Smooth muscle cell (in vitro differentiated cells): ENCODE data around the gene KIF18A. TPM values are rescaled to one million over a fixed set of nuclear protein-coding genes. Genes with fewer than 3 reads are reported as not detected.

ENCODE experiments used
- DNase-seq: peaks from one replicate; lab custom pipeline; 2025; ENCODE audit not compliant: unreplicated experiment; lab: John Stamatoyannopoulos, UW
- H2AFZ ChIP-seq: fragments of 200-600 bp; sonication (generic); 2 replicates; pipeline ENCODE4 v1.6.0; 2016; ENCODE audit warnings: antibody characterized with exemption, low read depth, mild to moderate bottlenecking
- H3F3A ChIP-seq: fragments of 200-600 bp; sonication (generic); 2 replicates; pipeline ENCODE4 v1.6.0; 2017; ENCODE audit warnings: antibody characterized with exemption, low read depth
- H3K27ac ChIP-seq: fragments of 200-600 bp; sonication (generic); 2 replicates; pipeline ENCODE4 v1.5.1; 2016; ENCODE audit warnings: low read depth, mild to moderate bottlenecking
- H3K27me3 ChIP-seq: fragments of 200-600 bp; sonication (generic); 2 replicates; pipeline ENCODE4 v1.6.1; 2016; ENCODE audit warnings: low read depth, mild to moderate bottlenecking
- H3K36me3 ChIP-seq: fragments of 200-600 bp; sonication (generic); 2 replicates; pipeline ENCODE4 v1.5.1; 2016; ENCODE audit warnings: low read depth
- H3K4me1 ChIP-seq: fragments of 200-600 bp; sonication (generic); 2 replicates; pipeline ENCODE4 v1.5.1; 2016; ENCODE audit warnings: low read depth
- H3K4me2 ChIP-seq: fragments of 200-600 bp; sonication (generic); 2 replicates; pipeline ENCODE4 v1.6.0; 2016; ENCODE audit warnings: mild to moderate bottlenecking
- H3K4me3 ChIP-seq: fragments of 200-600 bp; sonication (generic); 2 replicates; pipeline ENCODE4 v1.5.1; 2016; ENCODE audit warnings: mild to moderate bottlenecking
- H3K79me2 ChIP-seq: fragments of 200-600 bp; sonication (generic); 2 replicates; pipeline ENCODE4 v1.6.0; 2016; ENCODE audit warnings: low read depth, mild to moderate bottlenecking
- H3K9ac ChIP-seq: fragments of 200-600 bp; sonication (generic); 2 replicates; pipeline ENCODE4 v1.6.0; 2016; ENCODE audit warnings: low read depth
- H3K9me3 ChIP-seq: fragments of 200-600 bp; sonication (generic); replicated peaks from 2 replicates; pipeline ENCODE4 v1.5.1; 2016; ENCODE audit warnings: low read depth
- H4K20me1 ChIP-seq: fragments of 200-600 bp; sonication (generic); 2 replicates; pipeline ENCODE4 v1.6.0; 2016; ENCODE audit warnings: low read depth
- CTCF ChIP-seq: fragments of 200-600 bp; sonication (generic); IDR thresholded peaks from 2 replicates; pipeline ENCODE4 v1.5.1; 2017; ENCODE audit warnings: borderline replicate concordance, mild to moderate bottlenecking, antibody characterized with exemption; ENCODE audit not compliant: insufficient read depth, poor library complexity, severe bottlenecking
- WGBS: methylation state at CpG from one replicate; pipeline ENCODE4 v1.1.7; 2016; ENCODE audit warnings: low lambda C conversion rate; 5-methylcytosine and 5-hydroxymethylcytosine counted together
- polyA plus RNA-seq: library from polyadenylated mRNA; unstranded; fragments of >200 nt; fragmentation: Nextera tagmentation; extraction: Ambion mirVana; gene quantifications from 2 replicates; pipeline ENCODE4 v1.2.1, GENCODE V29; 2016
- total RNA-seq: library from RNA; depleted of rRNA; stranded (reverse); fragments of >200 nt; gene quantifications from 2 replicates; pipeline ENCODE4 v1.2.3, GENCODE V29; 2014

Gene KIF18A
- total and polyA plus RNA-seq, 2 experiments from 2014 or later, result 2.2 to 6.7 TPM

- Histone ChIP-seq H3K79me2 (no peaks in the 10 kb centered on the region), H3F3A (no peaks in the 10 kb centered on the region), H3K27ac (no peak overlapping the region), H3K36me3 (no peaks in the 10 kb centered on the region), H3K27me3 (no peaks in the 10 kb centered on the region), H3K9me3 (no peaks in the 10 kb centered on the region), H2AFZ (peak overlapping the region; percentile 50), H3K4me1 (peaks cover 5% of the 10 kb centered on the region), H3K4me2 (peak overlapping the region; percentile 8), H3K9ac (no peak overlapping the region), H4K20me1 (no peaks in the 10 kb centered on the region), H3K4me3 (no peak overlapping the region)
- TF ChIP-seq CTCF, result no peak
- no peak for DNase-seq
These were observed 59.1 kb downstream of the KIF18A start for GRCh38 chr11:28048812-28049211.

GRCh38 chr11:28043930-28044709 lies 63.8 kb downstream of the KIF18A start:
- H4K20me1 ChIP-seq, result no peaks in the 10 kb centered on the region
- peaks cover under 1% of the 10 kb centered on the region for H3K4me1 ChIP-seq
- H3K27me3 ChIP-seq, result no peaks in the 10 kb centered on the region
- no peak overlapping the region for H3K27ac ChIP-seq
- H3K79me2 ChIP-seq, result no peaks in the 10 kb centered on the region
- TF ChIP-seq CTCF, result no peak
- WGBS, result 64% methylated on average over 3 of the region's 3 CpGs
- no peak for DNase-seq
- no peaks in the 10 kb centered on the region for H3F3A ChIP-seq
- H3K9me3 ChIP-seq, result no peaks in the 10 kb centered on the region
- no peaks in the 10 kb centered on the region for H3K36me3 ChIP-seq
- no peak overlapping the region for H3K4me2 ChIP-seq
- no peak overlapping the region for H3K4me3 ChIP-seq
- H3K9ac ChIP-seq, result no peak overlapping the region
- no peak overlapping the region for H2AFZ ChIP-seq

GRCh38 chr11:28040384-28040783 lies 67.6 kb downstream of the KIF18A start:
- H3K9me3 ChIP-seq, result no peaks in the 10 kb centered on the region
- 76% methylated on average over 2 of the region's 2 CpGs for WGBS
- no peaks in the 10 kb centered on the region for H3K36me3 ChIP-seq
- DNase-seq, result no peak
- H3K9ac ChIP-seq, result no peak overlapping the region
- H3K27me3 ChIP-seq, result no peaks in the 10 kb centered on the region
- H3K4me3 ChIP-seq, result no peak overlapping the region
- H2AFZ ChIP-seq, result no peak overlapping the region
- no peak for TF ChIP-seq CTCF
- no peaks in the 10 kb centered on the region for H3F3A ChIP-seq
- H3K79me2 ChIP-seq, result no peaks in the 10 kb centered on the region
- H3K4me2 ChIP-seq, result no peak overlapping the region
- H3K27ac ChIP-seq, result no peak overlapping the region
- H3K4me1 ChIP-seq, result no peaks in the 10 kb centered on the region
- no peaks in the 10 kb centered on the region for H4K20me1 ChIP-seq

- H3F3A ChIP-seq, result no peaks in the 10 kb centered on the region
- WGBS, result 100% methylated on average over 1 of the region's 1 CpG
- no peaks in the 10 kb centered on the region for H4K20me1 ChIP-seq
These were observed 69.2 kb downstream of the KIF18A start for GRCh38 chr11:28038775-28039174.

More at GRCh38 chr11:28038775-28039174, 69.2 kb downstream of the KIF18A start:
- Histone ChIP-seq H3K36me3 (no peaks in the 10 kb centered on the region), H3K4me2 (no peak overlapping the region), H2AFZ (no peak overlapping the region), H3K27me3 (no peaks in the 10 kb centered on the region), H3K27ac (no peak overlapping the region), H3K9me3 (no peaks in the 10 kb centered on the region), H3K9ac (no peak overlapping the region), H3K4me1 (no peaks in the 10 kb centered on the region), H3K4me3 (no peak overlapping the region), H3K79me2 (no peaks in the 10 kb centered on the region)
- TF ChIP-seq CTCF, result no peak
- DNase-seq, result no peak
